ENCODE data around the gene RHBDD2.

DNA sequence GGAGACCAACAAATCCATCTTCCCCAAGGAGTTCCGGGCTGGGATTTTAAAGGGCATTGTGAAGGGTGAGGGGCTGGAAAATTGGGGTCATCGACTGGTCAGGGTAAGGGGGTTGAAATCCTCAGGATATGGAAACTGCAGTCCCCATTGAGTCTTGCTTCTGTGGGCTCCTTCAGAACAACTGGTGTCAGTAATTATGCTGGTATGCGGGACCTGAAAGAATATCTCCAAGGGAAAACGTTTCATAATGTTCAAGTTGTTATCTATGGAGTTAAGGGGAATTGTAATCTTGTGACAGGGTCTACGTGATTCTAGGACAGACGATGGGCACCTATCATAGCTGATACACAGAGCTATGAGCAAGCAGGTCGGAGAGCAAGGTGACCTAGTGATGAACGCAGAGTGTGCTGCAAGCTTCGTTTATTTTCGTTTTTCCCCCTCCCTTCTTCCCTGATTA is 494 bp upstream of the RHBDD2 start:
- TF ChIP-seq POLR2A (IDR thresholded peaks at IDR 0.05) (no peak), POLR2AphosphoS5 (IDR thresholded peaks at IDR 0.05) (no peak), CTCF (IDR thresholded peaks at IDR 0.05 in 8 of 11, conservative IDR thresholded peaks at IDR 0.05 in 3 of 11) (no peak)

All from spleen (tissue), 7 donors.